Mucosa of stomach (tissue), 1 donor: ENCODE results near the gene SLC16A13.

ENCODE experiments used
- H3K27me3 ChIP-seq: one replicate; pipeline ENCODE4 v1.7.0; 2013; ENCODE audit warnings: mild to moderate bottlenecking, low read length; ENCODE audit not compliant: control insufficient read depth, insufficient read depth
- H3K36me3 ChIP-seq: one replicate; pipeline ENCODE4 v1.7.0; 2013; ENCODE audit warnings: low read length; ENCODE audit not compliant: control insufficient read depth, insufficient read depth
- H3K4me1 ChIP-seq: one replicate; pipeline ENCODE4 v1.7.0; 2013; ENCODE audit warnings: mild to moderate bottlenecking, low read length; ENCODE audit not compliant: control insufficient read depth, insufficient read depth
- H3K4me3 ChIP-seq: one replicate; pipeline ENCODE4 v1.7.0; 2013; ENCODE audit warnings: low read length
- H3K9ac ChIP-seq: one replicate; pipeline ENCODE4 v1.7.0; 2013; ENCODE audit warnings: mild to moderate bottlenecking, low read length, moderate library complexity
- H3K9me3 ChIP-seq: one replicate; pipeline ENCODE4 v1.7.0; 2013; ENCODE audit warnings: mild to moderate bottlenecking, low read length, moderate library complexity; ENCODE audit not compliant: control insufficient read depth
- donor health status: Pancreatic carcinoma.

The SLC16A13 gene

DNA sequence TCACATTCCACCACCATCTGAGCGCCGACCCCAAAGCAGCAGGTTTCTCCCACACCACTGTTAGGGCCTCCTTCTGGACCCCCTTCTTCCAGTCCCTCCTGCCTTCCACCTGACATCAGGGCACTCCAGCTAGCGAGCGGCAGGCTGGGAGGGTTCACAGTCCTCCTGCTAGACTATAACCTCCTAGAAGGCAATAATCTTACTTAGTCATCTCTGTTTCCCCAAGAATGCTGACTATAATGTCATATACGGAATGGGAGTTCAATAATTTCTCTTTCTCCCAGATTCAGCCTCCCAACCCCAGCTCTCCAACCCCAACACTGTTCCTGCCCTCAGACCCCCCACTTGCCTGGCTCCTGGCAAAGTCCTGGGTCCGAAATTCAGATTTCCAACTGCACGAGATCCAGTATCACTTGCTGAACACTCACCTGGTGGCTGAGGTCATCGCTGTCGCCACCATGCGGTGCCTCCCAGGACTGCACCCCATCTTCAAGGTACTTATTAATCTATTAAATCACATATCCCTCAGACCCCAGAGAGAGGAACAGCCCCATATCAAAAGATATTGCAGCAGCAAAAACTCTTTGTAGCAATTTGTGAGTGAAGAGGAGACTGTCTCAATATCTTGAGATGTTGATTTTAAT is 34.4 kb upstream of the SLC16A13 start:
- Histone ChIP-seq H3K4me3 (no peak overlapping the region), H3K9ac (no peak overlapping the region), H3K36me3 (no peaks in the 10 kb centered on the region), H3K9me3 (no peaks in the 10 kb centered on the region), H3K27me3 (no peaks in the 10 kb centered on the region), H3K4me1 (peaks cover 3% of the 10 kb centered on the region)

DNA sequence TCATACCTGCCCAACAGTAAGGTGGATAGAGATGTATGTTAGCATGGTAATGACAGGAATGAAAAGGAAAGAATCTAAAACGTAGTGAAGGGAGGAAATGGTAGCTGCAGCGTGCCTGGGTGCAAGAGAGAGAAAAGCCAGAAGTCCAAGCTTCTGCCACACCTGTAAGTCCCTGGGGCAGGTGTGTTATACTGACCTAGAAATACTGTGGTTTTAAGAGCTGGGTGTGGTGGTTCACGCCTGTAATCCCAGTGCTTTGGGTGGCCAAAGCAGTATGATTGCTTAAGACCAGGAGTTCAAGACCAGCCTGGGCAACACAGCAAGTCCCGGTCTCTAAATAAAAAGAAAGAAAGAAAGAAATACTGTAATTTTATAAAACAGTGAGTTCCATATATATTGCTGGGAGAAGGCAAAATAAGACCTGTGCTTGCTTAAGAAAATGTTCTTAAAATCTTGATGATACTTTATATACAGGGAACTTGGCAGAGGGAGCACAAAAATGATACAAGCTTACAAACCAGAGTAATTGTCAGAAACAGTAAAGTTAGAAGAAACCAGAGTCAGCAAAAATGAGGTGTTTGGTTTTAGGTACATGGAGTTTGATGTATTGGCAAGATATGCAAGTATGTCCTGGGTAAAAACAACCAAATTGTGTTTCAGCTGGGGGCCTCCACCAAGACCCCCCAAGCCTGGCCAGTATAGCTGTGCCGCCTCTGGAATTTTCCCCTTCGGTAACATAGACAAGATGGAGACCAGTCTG is 33.3 kb upstream of the SLC16A13 start:
- Histone ChIP-seq H3K4me1 (no peaks in the 10 kb centered on the region), H3K27me3 (no peaks in the 10 kb centered on the region), H3K9me3 (no peaks in the 10 kb centered on the region), H3K9ac (no peak overlapping the region), H3K4me3 (no peak overlapping the region), H3K36me3 (no peaks in the 10 kb centered on the region)

DNA sequence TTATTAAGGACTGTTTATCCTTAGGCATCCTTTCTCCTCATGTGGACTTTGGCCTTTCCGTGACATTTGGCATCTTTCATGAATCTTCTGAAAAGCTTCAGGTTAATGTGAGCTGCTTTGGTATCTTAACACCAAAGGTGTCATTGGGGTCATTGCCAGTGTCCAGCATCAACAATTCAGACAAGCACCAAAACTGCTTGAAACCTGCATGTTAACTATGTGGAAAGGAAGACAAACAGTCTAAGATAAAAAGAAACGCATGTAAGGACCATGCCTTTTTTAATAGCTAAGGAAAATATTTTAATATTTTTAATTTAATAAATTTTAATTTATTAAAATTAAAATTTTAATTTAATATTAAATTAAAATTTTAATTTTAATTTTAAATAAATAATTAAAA is 32.1 kb upstream of the SLC16A13 start:
- no peak overlapping the region for H3K9ac ChIP-seq
- H3K4me3 ChIP-seq = no peak overlapping the region
- H3K4me1 ChIP-seq = no peaks in the 10 kb centered on the region
- H3K27me3 ChIP-seq = no peaks in the 10 kb centered on the region
- H3K36me3 ChIP-seq = no peaks in the 10 kb centered on the region
- H3K9me3 ChIP-seq = no peaks in the 10 kb centered on the region

DNA sequence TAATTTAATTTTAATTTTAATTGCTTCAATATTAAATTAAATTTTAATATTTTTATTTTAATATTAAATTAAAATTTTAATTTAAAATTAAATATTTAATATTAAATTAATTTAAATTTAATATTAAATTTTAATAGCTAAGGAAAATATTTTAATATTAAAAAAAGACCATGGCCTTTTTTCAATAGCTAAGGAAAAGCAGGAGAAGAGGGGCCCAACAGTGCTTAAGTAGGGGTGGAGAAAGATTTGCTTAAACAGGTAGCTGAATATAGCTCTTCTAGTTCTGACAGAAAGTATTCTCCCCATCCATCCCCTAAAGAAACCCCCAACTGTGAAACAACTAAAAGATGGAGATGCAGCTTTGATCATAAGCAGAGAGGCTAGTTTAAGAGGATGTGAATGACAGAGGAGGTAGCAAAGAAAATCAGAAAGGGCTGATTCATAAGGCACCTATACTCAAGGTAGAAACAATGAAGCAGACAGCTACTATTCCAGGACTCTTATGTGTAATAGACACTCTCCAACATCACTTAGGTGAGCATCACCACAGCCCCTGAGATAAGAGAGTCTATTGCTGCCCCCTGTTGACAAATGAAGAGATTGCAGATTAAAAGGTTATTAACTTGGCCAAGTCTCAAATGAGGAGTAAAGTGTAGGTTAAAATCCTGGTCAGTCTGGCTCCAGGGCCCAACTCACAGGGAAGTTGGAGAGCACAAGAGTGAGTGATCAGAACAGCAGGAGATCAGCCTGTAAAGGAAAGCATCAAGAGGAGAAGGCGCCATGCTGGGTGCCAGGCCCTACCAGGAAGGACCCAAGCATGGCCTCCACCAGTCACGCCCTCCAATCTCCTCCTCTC is 31.2 kb upstream of the SLC16A13 start:
- Histone ChIP-seq H3K4me1 (peaks cover under 1% of the 10 kb centered on the region), H3K9ac (no peak overlapping the region), H3K27me3 (no peaks in the 10 kb centered on the region), H3K4me3 (no peak overlapping the region), H3K9me3 (no peaks in the 10 kb centered on the region), H3K36me3 (no peaks in the 10 kb centered on the region)

DNA sequence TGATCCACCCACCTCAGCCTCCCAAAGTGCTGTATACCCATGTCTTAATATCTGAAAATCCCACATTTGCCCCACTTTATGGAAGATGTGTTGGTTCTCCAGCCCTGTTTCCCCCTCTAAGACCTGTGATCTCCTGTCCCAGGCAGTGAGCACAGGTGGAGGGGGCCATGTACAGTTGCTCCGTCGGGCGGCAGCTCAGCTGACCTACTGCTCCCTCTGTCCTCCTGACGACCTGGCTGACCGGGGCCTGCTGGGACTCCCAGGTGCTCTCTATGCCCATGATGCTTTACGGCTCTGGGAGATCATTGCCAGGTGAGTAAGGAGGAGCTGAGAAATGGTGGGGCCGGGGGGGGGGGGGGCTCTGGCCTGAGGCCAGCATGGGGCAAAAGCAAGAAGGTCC is 30.1 kb upstream of the SLC16A13 start:
- H3K4me1 ChIP-seq = peaks cover 11% of the 10 kb centered on the region
- H3K27me3 ChIP-seq = no peaks in the 10 kb centered on the region
- H3K36me3 ChIP-seq = no peaks in the 10 kb centered on the region

DNA sequence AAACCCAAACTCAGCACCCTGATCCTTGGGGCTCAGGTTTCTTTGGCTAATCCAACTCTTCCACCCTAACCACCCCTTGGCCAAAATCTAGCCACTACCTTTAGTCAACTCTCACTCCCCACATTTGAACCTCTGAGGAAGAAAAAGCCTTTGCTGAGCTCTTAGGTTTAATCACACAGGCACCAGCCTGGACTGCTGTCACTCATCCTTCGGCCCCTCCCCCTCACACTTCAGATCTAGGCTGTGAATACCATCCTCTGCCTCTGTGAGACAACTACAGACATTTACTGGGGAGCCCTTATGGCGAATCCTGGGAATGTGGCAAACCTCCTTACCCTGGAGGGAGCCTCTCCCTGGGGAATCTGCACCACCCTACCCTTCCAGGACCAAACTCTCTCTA is 28.7 kb upstream of the SLC16A13 start:
- Histone ChIP-seq H3K4me1 (peaks cover 17% of the 10 kb centered on the region), H3K36me3 (no peaks in the 10 kb centered on the region), H3K4me3 (no peak overlapping the region), H3K27me3 (no peaks in the 10 kb centered on the region), H3K9me3 (no peaks in the 10 kb centered on the region), H3K9ac (no peak overlapping the region)

More for the DNA sequence above, 30.1 kb upstream of the SLC16A13 start:
- H3K9ac ChIP-seq = no peak overlapping the region
- H3K4me3 ChIP-seq = no peak overlapping the region
- no peaks in the 10 kb centered on the region for H3K9me3 ChIP-seq

DNA sequence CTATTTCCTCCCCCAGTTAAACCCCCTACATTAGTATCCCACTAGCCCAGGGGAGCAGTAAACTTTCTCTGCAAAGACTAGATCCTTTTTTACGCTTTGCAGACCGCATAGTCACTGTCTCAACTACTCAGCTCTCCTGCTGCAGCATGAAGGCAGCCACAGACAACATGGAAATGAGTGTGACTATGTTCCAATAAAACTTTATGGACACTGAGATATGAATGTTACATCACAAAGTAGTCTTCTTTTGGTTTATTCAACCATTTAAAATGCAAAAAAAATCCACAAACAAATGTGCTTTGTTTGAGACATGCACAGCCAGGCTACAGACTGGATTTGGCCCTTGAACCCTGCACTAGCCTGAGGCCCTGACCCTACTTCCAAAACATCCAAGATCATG is 25.3 kb upstream of the SLC16A13 start:
- Histone ChIP-seq H3K36me3 (no peaks in the 10 kb centered on the region), H3K27me3 (no peaks in the 10 kb centered on the region), H3K4me1 (peaks cover 27% of the 10 kb centered on the region), H3K4me3 (no peak overlapping the region), H3K9me3 (no peaks in the 10 kb centered on the region), H3K9ac (no peak overlapping the region)

DNA sequence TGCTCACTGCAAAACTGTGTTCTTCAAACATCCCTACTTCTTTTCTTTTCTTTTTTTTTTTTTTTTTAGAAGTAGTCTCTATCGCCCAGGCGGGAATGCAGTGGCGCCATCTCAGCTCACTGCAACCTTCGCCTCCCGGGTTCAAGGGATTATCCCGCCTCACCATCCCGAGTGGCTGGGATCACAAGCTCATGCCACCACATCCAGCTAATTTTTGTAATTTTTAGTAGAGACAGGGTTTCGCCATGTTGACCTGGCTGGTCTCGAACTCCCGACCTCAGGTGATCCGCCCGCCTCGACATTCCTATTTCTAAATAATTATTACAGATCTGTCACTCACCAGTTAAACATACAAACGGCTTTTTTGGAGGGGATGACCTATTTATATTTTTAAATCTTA is 24.4 kb upstream of the SLC16A13 start:
- no peaks in the 10 kb centered on the region for H3K27me3 ChIP-seq
- H3K4me3 ChIP-seq = no peak overlapping the region
- H3K9me3 ChIP-seq = no peaks in the 10 kb centered on the region
- no peaks in the 10 kb centered on the region for H3K36me3 ChIP-seq
- H3K9ac ChIP-seq = peak overlapping the region; percentile 92
- H3K4me1 ChIP-seq = peaks cover 27% of the 10 kb centered on the region

DNA sequence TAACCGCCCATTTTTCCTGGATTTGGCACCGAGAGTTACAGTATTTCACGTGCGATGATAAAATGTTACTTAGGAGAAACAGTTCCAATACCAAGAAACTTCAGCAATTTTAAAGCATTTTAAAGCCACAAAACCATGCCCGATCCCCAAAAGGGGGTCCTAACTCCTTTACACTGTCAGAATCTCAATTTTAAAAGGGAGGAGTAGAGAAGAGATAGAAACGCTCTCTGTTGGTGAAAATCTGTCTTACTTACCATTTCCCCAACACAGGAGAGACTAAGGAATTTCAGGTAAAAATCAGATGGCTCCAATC is 23.9 kb upstream of the SLC16A13 start:
- Histone ChIP-seq H3K4me1 (peaks cover 27% of the 10 kb centered on the region), H3K4me3 (peak overlapping the region; percentile 87), H3K9me3 (no peaks in the 10 kb centered on the region), H3K36me3 (no peaks in the 10 kb centered on the region), H3K27me3 (no peaks in the 10 kb centered on the region), H3K9ac (peak overlapping the region; percentile 92)

DNA sequence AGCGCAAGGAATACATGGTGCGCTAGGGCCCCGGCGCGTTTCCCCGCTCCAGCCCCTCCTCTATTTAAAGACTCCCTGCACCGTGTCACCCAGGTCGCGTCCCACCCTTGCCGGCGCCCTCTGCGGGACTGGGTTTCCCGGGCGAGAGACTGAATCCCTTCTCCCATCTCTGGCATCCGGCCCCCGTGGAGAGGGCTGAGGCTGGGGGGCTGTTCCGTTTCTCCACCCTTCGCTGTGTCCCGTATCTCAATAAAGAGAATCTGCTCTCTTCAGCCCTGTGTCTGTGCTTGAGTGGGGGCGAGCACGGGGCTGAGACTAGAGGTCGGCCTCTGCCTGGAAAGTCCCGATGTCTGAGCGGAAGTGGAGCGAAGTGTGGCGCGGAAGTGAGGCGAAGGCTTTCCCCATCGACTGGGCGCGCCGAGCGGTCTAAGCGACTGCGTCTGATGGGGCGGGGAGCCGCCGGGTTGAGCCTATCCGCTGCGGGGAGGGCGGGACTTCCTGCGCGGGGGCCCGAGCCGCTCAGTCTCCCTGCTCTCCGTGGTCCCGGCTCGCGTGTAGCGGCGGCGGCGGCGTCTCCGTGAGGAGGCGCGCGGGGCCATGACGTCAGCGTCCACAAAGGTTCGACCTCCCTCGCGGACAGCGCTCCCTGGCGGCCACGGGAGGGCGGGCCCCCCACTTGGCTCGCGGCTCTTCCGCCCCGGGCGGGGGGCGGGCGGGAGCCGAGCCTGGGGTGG is 21.4 kb upstream of the SLC16A13 start:
- H3K4me1 ChIP-seq = peaks cover 27% of the 10 kb centered on the region
- H3K4me3 ChIP-seq = peak overlapping the region; percentile 87
- H3K36me3 ChIP-seq = no peaks in the 10 kb centered on the region
- H3K9me3 ChIP-seq = no peaks in the 10 kb centered on the region
- no peaks in the 10 kb centered on the region for H3K27me3 ChIP-seq
- H3K9ac ChIP-seq = peak overlapping the region; percentile 92

DNA sequence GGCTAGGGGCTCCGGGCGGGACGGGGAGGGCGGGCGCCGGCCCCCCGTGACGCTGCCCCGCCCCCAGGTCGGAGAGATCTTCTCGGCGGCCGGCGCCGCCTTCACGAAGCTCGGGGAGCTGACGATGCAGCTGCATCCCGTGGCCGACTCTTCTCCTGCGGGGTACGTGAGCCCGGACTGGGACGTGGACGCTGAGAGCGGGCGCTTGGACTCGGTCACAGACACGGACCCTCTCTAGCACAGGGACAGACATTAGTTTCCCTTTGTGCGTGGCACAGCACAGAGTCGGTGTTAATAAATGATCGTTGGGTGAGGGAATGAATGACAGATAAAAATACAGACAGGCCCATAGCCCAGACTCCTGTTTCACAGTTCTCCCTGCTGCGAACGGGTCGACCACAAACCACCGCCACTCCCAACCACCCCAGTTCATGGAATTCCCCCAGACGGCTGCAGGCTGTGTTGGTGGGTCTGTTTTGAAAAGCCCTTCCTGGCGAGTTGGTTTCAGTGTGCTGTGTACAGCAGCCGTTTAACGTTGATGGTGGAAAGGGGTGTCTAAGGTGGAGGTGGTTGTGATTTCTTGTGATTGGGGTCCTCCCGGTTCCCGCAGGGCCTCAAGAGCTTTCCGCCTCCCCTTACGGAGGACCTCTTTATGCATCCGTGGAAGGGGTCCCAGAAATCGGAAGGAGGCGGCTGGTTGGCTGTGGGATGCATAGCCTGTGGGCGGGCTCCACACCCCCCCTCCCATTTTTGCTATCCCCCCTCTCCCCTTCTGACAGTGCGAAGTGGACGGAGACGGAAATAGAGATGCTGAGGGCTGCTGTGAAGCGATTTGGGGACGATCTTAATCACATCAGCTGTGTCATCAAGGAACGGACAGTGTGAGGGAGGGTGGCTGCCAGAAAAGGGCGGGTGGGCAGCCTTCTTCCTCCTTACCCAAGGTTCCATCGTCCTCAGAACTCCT is 20.5 kb upstream of the SLC16A13 start:
- Histone ChIP-seq H3K9ac (peak overlapping the region; percentile 92), H3K4me1 (peaks cover 21% of the 10 kb centered on the region), H3K4me3 (no peak overlapping the region), H3K9me3 (no peaks in the 10 kb centered on the region), H3K36me3 (no peaks in the 10 kb centered on the region), H3K27me3 (no peaks in the 10 kb centered on the region)
